ENCODE results near the gene PSME4.

DNA sequence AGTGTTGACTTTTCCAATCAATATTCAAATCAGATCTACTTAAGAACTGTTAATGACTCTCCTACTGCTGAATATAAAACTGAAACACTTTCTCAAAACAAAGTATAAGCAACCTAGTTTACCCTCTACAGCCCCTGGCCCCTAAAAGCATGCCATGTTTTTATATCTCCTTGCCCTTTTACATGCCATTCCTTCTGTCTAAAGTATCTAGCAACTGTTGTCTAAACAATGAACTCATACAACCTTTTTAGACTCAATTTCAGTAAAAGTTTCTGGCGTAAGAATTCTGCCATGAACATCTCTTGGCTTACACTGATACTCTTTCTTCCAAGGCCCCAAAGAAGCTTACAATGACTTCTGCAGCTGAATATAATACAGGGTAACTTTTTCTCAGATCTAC is 63.2 kb downstream of the PSME4 start:
- TF ChIP-seq CTCF (IDR thresholded peaks at IDR 0.05): no peak
- TF ChIP-seq POLR2A (IDR thresholded peaks at IDR 0.05): no peak
- TF ChIP-seq EP300 (IDR thresholded peaks at IDR 0.05): no peak
- TF ChIP-seq POLR2AphosphoS5 (IDR thresholded peaks at IDR 0.05): no peak

Data from suprapubic skin (tissue), 4 donors.